ENCODE data around the gene NRF1.
A peak's percentile ranks its signal among the peaks of the same experiment; 100 is the strongest.

The NRF1 gene

DNA sequence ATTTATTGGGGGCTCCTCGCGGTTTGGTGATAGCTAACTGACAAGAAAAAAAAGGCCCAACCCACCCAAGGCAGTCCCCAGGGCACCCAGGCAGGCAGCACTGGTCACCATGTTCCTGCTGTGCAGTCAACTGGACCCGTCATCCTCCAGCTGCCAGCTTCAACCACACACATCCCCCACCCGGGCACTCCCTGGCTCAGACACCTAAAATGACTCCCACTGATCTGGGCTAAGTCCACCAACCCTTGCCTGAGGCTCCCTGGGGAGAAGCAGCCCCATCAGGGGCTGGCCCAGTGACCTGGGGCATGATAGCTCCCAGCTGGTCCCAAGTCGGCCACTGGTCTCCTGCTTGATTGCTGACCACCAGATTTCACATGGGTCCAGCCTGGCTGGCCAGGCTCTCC is 161.8 kb downstream of the NRF1 start:
- DNase-seq, result no peak

DNA sequence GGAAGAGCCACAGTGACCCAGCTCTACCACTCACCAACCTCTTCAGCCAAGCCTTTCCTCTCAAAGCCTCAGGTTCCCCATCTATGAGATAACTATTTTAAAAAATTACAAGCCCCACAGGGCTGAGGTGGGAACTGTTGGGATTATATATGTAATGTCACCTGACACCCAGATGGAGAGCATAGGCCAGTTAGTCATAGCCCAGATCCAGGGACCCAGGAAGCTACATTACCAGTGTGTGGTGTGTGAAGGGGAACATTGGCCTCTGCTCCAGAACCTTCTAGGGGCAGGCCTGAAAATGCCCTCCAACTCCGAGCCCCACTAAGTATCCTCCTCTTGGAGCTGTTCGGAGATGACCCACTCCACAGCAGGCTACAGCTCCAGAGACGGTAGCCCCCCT is 162.4 kb downstream of the NRF1 start:
- DNase-seq, result no peak

DNA sequence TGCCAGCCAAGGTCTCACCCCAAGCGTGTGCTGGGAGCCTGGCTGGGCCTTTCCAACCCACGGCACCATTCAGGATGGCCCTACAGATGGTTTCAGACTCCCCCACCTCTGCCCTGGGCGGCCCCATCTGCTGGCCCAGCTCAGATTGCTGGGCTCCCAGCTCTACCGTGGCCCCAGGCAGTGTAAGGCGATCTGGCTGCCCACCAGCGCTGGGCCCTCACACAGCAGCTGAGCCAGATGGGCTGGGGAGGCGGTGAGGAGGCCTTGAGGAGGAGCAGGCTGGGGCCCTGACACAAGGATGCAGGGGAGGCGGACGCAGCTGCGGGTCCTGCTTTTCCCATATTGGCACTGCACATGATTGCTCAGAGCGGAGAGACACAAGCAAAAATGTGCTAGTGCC is 162.8 kb downstream of the NRF1 start:
- no peak for DNase-seq

DNA sequence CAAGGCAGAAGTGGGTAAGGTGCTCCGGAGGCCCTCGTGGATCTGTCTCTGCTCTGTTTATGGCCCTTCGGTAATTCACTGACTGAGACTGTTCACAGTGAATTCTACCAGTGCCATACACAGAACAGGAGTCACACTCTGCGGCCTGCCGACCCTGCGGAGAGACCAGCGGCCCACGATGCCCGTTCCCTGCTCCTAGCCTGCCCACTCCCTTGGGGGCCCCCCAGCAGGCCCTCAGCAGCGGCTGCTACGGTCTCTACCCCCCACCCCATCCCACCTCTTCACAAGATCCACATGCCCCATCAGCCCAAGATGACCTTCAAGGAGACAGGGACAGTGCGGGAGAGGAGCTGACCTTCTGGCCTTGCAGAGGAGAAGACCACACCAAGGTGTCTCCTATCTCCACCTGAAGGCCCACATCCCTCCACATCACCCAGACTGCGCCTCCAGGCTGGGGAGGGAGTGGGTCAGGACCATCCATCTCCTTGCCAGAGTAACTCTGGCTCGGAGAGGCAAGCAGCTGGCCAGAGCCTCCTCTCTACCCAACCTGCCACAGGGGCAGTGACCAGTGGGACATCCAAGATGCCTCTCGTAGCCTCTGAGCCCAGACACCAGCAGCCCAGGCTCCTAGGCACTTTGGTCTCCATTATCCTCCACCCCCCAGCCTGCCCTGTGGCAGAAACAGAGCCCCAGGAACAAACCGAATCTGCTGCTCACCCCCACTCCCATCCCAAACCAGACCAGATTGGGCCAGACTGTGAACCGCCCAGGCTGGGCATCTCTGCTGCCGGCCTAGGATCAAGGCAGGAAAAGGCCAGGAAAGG is 163.6 kb downstream of the NRF1 start:
- no peak for DNase-seq

DNA sequence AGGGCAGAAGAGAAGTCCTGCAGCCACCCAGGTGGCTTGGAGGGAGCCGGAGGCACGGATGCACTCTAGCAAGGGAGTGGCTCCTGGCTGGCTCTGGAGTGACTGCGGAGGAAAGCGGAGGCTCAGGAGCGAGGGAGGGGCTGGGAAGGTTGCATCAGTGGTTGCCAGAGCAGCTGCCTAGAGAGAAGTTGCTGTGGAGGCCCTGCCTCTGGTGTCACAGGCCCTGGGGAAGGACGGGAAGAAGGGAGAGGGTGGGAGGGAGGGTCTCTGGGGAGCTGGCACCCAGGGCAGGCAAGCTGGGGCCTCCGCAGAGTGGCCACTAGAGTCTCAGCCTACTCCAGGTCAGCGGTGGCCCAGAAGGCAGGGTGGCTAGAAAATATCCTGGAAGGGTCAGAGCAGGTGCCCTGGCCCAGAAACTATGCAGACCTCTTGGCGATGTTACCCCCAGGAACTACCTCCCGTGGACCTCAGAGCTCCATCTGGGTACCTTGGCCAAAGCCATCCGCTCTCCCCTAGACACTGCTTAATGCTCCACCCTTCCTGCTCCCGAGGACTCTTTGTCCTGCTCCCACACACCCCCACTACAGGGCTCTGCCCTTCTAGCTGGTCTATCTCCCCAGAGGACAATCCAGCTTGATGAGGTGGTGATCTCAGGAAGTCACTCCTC is 164.3 kb downstream of the NRF1 start:
- no peak for DNase-seq

DNA sequence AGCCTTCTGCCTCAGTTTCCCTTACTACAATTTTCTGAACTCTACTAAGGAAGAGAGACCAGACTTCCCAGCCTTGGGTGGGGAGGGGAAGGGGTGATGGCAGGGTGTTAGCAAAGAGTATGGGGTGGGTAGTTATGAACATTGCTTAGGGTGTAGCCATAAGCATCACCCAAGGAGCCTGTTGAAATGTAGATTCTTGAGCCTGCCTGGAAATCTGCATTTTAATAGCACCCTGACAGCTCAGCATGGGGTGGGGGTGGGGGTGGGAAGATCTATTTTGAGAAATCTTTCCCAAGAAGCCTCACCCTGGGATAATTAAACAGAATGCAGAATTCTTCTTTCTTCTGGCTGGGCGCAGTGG is 164.8 kb downstream of the NRF1 start:
- DNase-seq, result no peak

DNA sequence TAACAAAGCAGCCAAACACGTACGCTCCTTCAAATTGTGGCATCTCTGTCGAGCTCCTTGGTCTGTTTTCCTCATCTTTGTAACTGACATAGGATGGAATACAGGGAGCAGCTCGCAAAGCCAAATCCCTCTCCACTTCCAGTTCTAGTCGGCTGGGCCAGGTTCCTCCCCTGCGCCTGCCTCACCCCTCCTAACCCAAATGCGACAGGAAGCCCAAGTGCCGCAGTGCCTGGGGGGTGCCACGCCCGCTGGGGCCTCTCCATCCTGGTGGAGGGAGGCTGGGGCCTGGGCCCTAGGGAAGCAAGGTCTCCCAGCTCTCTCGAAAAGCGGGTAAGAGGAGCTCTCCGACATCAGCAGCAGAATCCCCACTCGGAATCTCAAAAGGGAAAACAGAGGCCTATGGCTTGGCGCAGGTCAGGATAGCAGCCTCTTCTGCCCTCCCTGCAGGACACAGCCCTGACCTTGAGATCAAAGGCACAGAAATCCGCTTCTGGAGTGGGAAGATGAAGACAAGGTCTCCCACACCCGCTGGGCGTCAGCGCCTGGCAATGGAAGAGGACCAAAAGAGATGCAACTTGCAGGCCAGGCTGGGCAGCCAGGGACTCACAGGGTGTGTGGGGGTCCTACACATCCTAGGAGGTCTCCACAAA is 165.8 kb downstream of the NRF1 start:
- no peak for DNase-seq

DNA sequence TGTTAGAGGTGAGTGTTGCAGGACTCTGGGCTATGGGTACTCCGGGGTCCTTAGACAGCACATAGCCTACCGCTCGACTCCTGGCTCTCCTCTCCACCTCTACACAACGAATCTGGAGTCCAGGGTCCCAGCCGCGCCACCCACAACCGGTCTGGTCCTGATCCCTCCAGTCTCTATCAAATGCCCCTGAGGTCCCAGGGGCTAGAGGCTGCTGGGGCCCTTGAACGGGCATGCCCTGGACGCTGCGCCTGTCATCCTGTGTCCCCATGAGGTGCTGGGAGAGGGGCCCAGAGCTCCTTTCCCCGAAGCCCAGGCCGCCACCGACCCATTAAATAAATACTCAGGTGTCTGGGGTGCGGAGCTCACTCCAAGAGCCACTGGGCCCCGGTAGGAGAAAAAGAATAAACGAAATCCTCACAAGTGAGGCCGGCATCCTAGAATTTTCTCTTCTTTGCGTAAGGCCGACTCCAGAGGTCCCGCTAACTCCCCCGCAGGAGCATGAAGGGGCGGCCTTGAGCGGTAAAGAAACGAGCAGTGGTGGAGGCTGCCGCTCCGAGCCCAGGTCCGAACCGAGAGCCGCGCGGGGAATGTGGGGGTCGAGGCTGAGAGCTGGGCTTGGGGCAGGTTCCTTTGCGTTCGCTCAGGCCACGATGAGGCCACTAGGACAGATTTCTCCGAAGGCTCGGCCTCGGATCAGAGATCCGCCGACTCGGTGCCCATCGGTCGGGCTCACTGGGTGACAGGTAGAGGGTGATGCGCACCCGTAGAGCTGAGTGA is 166.7 kb downstream of the NRF1 start:
- DNase-seq, result no peak

DNA sequence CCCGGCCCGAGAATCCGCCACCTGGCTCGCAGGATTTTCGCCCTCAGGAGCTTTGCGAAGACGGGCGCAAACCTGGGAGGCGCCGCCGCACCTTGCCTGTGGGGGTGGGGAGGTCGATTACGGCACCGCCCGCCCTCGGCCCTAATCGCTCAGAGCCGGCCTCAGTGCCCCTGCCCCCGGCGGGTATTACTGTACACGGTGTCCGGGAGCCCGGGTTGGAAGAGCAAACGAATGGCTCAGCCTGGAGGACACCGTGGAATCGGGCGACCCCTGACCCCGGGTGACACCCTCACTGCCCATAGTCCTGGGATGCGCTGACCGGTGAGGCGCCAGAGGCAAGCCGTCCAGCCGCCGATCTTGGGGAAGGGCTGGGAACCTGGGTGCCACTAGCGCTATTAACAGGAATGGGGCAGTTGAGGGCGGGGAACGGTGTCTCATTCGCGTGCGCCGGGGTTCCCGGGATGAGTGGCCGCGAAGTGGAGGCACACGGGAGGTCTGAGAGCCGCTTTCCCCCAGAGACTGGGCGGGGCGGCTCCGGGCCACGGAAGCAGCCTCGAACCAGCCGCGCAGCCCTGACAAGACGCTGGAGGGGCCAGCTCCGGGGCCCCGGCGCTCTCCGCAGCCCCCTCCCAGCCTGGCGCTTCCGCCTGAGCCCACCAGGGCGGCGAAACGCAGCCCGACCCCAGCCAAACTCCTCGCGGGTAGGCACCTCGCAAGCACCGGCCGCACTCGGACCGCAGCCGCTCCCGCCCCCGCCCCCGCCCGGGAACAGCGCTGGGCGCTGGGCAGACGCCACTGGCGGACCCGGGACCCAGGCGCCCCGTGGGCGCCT is 167.5 kb downstream of the NRF1 start:
- no peak for DNase-seq

DNA sequence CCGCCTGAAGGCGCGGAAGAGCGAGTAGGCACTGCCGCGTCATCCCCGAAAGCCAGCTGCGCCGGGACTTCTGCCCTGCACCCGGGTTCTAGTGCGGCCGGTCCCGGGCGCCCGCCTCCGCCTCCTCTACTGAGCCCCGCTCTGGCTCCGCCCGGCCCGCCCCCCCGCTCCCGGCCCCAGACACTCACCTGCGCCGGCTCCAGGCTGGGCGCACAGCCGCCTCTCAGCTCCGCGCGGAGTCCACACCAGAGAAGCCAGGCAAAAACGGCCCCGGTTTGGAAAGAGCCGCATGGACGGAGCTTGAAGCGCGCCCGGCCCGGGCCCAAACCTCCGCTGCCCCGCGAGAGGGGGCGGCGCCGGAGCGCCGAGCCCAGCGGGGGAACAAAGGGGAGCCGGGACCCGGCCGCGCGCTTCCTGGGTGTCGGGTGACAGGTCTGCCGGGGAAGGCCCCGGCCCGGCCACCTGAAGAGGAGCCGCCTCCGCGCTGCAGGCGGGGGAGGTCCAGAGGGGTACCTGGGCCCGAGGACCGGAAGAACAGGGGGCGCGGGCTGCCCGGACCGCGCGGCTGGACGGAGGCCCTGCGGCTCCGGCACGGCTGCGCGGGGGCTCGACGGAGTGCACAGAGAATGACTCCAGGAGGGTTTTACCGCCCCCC is 168.2 kb downstream of the NRF1 start:
- peak; percentile 38 for DNase-seq

DNA sequence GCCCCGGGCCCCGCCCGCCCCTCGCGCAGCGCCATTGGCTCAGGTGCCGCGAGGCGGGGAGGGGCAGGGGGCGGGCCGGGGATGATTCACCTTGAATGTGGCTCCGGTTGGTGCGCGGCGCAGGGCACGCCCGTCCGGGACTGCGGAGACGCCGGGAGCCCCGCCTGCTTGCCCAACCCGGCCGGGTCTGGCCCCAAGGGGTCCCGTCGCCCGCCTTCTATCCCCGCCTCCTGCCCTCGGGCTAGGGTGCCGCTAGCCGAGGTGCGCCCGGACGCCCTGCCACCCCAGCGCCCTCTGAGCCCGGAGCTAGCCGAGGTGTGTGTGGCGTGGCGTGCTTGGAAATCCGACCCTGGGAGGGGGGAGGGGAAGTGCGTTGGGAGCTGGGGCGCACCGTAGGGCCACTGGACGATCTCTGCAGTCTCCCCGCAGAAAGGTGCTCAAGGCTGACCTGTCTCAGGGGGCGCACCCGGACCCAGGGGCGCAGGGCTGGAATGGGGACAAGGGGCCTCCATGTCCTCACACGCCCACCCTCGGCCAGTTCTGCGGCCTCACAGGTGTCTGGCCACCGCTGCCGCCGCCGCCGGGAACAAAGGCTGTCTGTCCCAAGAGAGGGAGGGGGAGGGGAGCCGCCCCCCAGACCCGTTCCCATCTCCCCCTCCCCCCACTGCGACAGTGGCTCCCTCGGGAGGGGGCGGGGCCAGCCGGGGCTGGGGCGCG is 168.9 kb downstream of the NRF1 start:
- peak; percentile 77 for DNase-seq

DNA sequence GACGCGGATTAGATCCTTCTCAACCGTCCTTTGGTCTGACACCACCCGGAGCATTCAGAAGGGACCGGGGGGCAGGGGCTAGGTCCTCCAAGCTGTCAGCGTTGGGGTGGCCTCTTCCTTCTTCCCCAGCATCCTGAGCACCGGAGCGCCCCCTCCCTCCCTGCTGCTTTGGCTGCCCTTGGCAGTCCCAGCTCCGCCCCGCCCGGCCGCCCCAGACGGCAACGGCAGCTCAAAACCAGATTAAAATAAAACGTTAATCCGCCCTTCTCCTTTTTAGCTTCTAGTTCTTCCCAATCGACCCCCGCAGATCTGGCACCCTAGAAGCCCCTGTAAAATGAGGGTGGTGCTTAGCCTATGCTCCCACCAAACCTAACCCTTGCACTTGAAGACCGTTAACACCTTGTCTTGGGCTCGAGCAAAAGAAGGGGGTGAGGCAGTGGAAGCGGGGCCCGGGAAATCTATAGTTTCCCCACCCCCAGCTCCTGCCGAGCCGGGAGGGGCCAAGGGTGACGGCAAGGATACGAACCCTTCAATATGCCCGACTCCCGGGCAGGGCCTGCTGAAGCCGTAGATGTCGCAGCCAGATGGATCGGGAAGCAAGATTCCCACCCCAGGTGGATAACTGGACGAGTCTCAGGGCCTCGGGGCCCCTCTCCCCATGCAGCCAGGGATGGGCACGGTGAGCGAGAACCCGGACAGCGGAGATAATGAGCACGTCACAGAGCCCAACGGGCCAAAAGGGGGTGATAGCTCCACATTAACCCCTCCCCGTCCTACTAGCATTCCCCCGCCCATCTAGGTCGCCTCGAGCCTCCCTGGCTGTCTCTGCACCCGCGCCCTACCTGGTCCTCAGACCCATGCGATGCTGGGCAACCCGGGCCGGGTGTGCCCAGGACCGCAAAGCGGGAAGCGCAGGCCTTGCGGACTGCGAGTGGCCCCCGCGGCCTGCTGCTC is 169.7 kb downstream of the NRF1 start:
- no peak for DNase-seq

DNA sequence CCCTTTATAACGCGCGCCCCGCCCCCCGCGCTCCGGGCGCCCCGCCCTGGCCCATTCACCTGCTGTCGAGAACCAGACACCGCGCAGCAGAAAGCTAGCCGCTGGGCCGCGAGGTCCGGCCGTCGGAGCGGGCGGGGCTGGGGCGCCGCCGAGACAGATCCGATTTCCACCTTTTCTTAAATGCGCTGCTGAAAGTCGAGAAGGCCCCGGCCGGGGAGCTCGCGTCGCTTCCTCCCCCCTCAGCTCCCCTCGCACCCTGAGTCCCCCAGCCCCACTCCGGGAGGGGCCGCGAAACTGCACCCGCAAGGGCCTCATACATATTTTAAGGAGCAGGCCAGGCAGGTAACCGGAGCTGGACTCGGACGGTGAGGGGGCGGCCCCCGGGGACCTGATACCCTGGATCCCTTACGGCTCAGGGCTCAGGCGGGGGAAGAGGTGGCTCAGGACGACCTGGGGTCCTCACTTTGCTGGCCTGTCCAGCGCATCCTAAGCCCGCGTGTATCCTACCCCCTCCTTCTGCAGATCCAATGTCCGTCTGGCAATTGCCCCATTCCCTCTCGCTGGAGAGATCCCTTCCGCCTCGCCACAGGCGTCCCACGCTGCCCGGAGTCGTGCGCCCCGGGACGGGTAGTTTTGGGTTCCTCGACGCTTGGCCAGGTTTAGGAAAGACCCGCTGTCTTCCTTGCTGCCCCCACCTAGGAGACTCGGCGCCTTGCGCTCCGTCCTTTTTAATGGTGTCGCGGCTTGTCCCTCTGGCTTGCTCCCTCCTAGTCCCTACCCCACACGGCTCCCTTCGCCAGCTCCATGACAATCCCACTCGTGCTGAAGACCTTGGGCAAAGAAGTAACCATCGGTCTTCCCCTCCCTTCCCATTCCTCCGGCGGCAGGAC is 170.7 kb downstream of the NRF1 start:
- no peak for DNase-seq

DNA sequence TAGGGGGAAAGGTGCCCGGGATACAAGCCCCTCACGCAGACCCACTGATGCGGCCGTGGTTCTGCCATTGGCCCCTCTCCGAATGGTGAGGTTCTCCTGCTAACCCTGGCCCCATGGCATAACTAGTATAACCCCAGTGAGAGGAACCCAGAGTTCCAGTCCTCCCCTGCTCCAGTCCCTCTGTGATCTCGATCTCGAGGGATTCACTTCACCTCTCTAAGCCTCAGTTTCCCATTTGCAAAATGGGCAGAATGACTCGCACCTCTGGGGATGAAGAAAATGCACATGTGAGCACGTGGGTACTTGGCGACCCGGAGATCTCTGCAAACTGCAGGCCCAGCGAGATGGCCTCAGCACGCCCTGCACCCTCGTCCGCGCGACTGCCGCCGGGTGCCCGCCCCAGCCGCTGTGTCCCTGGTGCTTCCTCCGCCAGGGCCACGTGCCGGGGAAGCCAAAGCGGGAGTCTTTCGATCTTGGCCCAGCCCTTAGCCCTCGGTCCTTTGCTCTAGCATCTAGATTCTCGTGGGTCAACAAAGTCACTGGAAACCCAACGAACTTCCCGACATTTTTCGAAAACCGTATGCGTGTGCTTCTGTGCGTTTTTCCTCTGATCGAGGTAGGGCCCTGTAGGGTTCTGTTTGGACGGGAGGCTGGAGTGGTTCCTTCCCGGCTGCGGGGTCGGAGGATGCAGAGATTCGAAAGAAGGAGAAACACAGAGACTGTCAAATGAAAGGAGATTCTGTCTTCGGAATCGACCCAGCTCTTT is 171.5 kb downstream of the NRF1 start:
- no peak for DNase-seq

DNA sequence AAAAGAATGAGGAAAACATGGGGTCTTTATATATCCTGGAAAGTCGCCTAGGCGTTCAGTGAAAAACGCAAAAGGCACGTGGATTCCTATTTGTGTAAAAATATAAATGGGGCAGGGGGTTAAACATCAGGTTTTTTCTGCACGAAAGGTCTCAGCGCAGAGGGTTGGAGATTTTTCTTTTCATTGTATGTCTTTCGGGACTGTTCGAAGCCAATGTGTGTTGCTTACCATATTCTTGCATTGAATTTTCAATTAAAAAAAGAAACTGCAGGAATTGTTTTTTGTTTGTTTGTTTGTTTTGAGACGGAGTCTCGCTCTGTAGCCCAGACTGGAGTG is 172.0 kb downstream of the NRF1 start:
- no peak for DNase-seq

DNA sequence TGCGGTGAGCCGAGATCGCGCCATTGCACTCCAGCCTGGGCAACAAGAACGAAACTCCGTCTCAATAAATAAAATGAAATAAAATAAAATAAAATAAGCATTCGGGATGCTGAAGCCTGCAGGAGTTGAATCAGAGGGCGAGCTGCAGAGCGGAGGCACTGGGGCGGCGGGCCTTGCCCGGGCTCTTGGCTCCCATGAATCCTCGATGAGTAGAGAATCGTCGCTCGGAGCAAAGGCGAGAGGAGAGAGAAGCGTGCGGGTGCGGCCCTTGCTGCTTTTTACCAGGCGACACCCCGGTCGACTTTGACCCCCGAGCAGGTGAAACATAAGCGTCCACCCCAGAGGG is 172.9 kb downstream of the NRF1 start:
- DNase-seq, result no peak

DNA sequence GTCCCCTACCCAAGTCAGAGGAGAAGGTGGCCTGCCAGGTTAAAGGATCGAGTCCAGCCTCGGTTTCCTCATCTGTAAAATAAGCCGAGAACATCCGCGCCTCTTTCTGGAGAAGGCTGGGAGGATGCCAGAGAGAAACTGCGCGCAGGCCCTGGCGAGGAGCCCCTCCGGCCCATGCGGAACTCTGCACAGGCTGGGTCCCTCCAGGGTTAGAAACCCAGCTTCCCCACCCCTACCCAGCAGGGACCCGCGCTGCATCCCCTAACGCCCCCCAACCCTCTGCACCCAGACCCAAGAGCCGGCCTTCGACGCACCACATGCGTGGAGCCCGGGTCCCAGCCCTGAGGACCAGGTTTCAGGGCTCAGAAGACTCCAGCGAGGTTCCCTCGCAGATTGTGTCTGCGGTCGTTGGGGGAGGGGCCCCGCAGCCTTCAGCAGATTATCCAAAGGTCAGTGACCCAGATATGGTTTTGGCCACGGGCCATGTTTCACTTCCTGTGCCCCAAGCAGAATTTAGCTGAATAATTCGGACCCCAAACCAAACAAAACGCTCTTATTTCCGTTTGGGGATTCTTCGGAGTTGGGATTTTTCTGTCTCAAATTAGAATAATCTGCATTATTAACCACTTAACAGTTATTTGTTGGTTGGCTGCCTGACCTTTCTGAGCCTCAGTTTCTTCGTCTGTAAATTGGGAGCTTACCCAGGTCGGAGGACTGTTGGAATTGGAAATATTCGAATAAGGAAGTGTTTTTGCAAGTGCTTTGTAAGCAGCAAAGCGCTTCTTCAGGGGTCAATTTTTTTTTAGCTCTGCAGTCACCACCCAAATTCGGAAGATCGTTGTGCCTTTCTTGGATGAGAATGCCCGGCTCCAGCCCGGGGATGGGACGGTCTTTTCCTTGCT is 173.5 kb downstream of the NRF1 start:
- DNase-seq, result no peak
